ENCODE data around the gene MEF2D.

- TF ChIP-seq, protein P1, sequence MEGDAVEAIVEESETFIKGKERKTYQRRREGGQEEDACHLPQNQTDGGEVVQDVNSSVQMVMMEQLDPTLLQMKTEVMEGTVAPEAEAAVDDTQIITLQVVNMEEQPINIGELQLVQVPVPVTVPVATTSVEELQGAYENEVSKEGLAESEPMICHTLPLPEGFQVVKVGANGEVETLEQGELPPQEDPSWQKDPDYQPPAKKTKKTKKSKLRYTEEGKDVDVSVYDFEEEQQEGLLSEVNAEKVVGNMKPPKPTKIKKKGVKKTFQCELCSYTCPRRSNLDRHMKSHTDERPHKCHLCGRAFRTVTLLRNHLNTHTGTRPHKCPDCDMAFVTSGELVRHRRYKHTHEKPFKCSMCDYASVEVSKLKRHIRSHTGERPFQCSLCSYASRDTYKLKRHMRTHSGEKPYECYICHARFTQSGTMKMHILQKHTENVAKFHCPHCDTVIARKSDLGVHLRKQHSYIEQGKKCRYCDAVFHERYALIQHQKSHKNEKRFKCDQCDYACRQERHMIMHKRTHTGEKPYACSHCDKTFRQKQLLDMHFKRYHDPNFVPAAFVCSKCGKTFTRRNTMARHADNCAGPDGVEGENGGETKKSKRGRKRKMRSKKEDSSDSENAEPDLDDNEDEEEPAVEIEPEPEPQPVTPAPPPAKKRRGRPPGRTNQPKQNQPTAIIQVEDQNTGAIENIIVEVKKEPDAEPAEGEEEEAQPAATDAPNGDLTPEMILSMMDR (conservative IDR thresholded peaks at IDR 0.05; ENCODE audit: low read depth, low read length) = no peak
- TF ChIP-seq EZH2 (IDR thresholded peaks at IDR 0.05; ENCODE audit: low read length, unreplicated experiment) = no peak
Measured at GRCh38 chr1:156523801-156524480, 23.4 kb upstream of the MEF2D start.
